Thyroid gland (tissue), 4 donors: ENCODE measurements around the gene DOP1B. TPM values are rescaled to one million over a fixed set of nuclear protein-coding genes. Genes with fewer than 3 reads are reported as not detected.
A peak's percentile ranks its signal among the peaks of the same experiment; 100 is the strongest.
"Not testable (repeated sequence)": the region's sequence is repeated elsewhere in the genome, so short reads cannot be mapped to it uniquely, and the experiment has no call there.

ENCODE experiments used
- DNase-seq, 2 donors: peaks; one replicate each; pipeline ENCODE4 v3.0.0-alpha.2; 2019
- H3K27ac ChIP-seq, 3 donors: fragments of 200-600 bp; sonication (generic); 1 replicate in 2 of 3; 2 replicates in 1 of 3; pipeline ENCODE4 v1.5.1; 2016 to 2019; ENCODE audit warnings: mild to moderate bottlenecking in 1 of 3, moderate library complexity in 1 of 3
- H3K27me3 ChIP-seq: fragments of 200-600 bp; sonication (generic); one replicate; pipeline ENCODE4 v1.5.1; 2019
- H3K36me3 ChIP-seq, 2 donors: fragments of 200-600 bp; sonication (generic); one replicate each; pipeline ENCODE4 v1.5.1; 2016 to 2019
- H3K4me1 ChIP-seq, 2 donors: fragments of 200-600 bp; sonication (generic); one replicate each; pipeline ENCODE4 v1.5.1; 2017 to 2019
- H3K4me3 ChIP-seq, 3 donors: fragments of 200-600 bp; sonication (generic); replicated peaks in 1 of 3; 1 replicate in 2 of 3; 2 replicates in 1 of 3; pipeline ENCODE4 v1.5.1; 2016; ENCODE audit warnings: mild to moderate bottlenecking in 1 of 3
- H3K9me3 ChIP-seq: fragments of 200-600 bp; sonication (generic); one replicate; pipeline ENCODE4 v1.5.1; 2017
- POLR2A ChIP-seq, 2 donors: fragments of 450-650 bp; IDR thresholded peaks; one replicate each; pipeline ENCODE4 v1.6.1; 2017; ENCODE audit warnings: antibody characterized with exemption in 2 of 2, mild to moderate bottlenecking in 2 of 2, moderate library complexity in 1 of 2
- WGBS, 2 donors: methylation state at CpG; one replicate each; pipeline ENCODE4 v1.1.5; 2017; 5-methylcytosine and 5-hydroxymethylcytosine counted together
- intact Hi-C: fragments of 100-400 bp; cut with DNase I; formaldehyde crosslinking; loops from one replicate; pipeline ENCODE4 v1.15.1; 2023
- total RNA-seq, 4 donors: library from RNA; depleted of rRNA; stranded (reverse); fragments of >200 nt; gene quantifications; one replicate each; pipeline ENCODE4 v1.2.3, GENCODE V29; 2016
- TF ChIP-seq, protein P1 (sequence below), 6 experiments: fragments of 200-600 bp in 3 of 6; fragments of 450-650 bp in 3 of 6; sonication (generic) in 3 of 6; IDR thresholded peaks; one replicate each; pipeline ENCODE4 v1.5.1; 2016 to 2019; ENCODE audit warnings: antibody characterized with exemption in 6 of 6, mild to moderate bottlenecking in 2 of 6, inconsistent platforms in 1 of 6, moderate library complexity in 1 of 6

The DOP1B gene
- total RNA-seq, 4 donors from 2014 or later: 15.9 to 28.1 (median 20.4) TPM

DNA sequence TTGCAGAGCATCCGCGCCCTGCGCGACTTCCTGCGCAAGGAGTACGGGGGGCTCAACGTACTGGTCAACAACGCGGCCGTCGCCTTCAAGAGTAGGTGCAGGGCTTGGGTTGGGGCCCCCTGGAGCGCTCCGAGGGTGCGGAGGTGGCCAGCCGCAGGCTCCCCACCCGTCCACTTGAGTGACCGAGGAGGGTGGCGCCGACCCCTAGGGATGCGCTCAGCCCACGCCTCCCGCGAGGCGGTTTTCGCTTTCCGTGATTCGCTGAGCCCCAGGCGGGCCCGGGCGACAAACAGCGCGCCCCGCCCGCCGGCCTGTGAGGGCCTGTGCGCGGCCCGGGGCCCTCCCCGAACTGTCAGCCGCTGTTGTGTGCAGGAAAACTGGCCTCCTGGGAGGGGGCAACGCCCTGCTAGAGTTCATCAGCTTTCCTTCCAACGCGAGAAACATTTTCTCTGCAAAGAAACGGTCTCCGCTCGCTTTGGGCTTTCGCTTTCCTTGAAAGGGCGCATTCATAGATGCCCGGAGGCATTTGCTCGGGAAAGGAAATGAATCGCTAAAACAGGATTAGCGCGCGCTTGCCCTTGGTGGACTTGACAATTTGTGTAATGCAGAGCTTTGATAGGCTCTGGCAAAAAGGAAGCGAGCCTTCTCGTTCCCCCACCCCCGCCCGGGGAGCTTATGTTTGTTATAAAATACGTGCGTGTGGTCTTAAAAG, 21.1 kb upstream of the DOP1B start:
- TF ChIP-seq, protein P1, sequence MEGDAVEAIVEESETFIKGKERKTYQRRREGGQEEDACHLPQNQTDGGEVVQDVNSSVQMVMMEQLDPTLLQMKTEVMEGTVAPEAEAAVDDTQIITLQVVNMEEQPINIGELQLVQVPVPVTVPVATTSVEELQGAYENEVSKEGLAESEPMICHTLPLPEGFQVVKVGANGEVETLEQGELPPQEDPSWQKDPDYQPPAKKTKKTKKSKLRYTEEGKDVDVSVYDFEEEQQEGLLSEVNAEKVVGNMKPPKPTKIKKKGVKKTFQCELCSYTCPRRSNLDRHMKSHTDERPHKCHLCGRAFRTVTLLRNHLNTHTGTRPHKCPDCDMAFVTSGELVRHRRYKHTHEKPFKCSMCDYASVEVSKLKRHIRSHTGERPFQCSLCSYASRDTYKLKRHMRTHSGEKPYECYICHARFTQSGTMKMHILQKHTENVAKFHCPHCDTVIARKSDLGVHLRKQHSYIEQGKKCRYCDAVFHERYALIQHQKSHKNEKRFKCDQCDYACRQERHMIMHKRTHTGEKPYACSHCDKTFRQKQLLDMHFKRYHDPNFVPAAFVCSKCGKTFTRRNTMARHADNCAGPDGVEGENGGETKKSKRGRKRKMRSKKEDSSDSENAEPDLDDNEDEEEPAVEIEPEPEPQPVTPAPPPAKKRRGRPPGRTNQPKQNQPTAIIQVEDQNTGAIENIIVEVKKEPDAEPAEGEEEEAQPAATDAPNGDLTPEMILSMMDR (IDR thresholded peaks at IDR 0.05): no peak
- no peak for TF ChIP-seq POLR2A (IDR thresholded peaks at IDR 0.05)
- Histone ChIP-seq H3K4me1 (peaks cover 5 to 8% of the 10 kb centered on the region in 2 donors), H3K36me3 (no peaks in the 10 kb centered on the region), H3K27me3 (no peaks in the 10 kb centered on the region), H3K9me3 (no peaks in the 10 kb centered on the region), H3K4me3 (peak overlapping the region; percentile 48 to 57 (median 57)), H3K27ac (peak overlapping the region; percentile 59 to 81 (median 61))
- DNase-seq: peak; percentile 48 to 54
- WGBS, 2 donors: 0 to 1% methylated on average over 21 to 41 of the region's 60 CpGs
- intact Hi-C loops: no loop called here

DNA sequence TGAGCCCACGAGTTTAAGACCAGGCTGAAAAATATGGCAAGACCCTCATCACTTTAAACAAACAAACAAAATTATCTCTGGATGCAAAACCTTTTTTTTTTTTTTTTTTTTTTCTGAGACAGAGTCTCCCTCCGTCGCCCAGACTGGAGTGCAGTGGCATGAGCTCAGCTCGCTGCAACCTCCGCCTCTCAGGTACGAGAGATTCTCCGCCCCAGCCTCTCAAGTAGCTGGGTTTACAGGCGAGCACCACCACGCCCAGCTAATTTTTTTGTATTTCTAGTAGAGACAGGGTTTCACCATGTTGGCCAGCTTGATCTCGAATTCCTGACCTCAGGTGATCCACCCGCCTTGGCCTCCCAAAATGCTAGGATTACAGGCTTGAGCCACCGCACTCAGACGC, 16.8 kb upstream of the DOP1B start:
- 95% methylated on average over 13 of the region's 13 CpGs for WGBS, 2 donors
- not testable (repeated sequence) for DNase-seq, H3K9me3 ChIP-seq, H3K27ac ChIP-seq, H3K4me1 ChIP-seq, H3K27me3 ChIP-seq, H3K4me3 ChIP-seq, H3K36me3 ChIP-seq
- intact Hi-C loops: loop anchor here (10.0 kb wide), 1 partner anchor 185 kb away; the partner anchor contains the start of gene MORC3

DNA sequence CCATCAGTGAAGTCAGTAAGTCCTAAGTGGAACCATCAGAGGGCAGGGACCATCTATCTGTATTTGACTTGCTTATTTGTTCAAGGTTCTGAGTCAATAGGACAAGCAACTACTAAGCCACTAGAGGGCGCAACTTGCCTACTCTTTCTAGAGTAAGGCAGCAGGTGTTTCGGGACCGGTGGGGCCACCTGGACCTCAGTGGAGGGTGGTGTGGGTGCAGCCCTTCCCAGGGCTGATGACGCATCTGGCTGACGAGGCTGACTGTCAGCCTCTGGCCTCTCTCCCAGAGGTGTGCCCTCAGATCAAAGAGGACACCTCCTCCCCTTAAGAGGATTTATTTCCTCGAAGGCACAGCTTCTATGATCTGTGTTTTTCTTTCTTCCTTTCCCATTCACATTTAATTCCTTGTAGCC, 15.1 kb upstream of the DOP1B start:
- DNase-seq: peak; percentile 93
- intact Hi-C loops: loop anchor here (10.0 kb wide), 1 partner anchor 183 kb away; the partner anchor contains the start of gene MORC3
- 3 to 17% methylated on average over 4 to 6 of the region's 6 CpGs for WGBS, 2 donors

DNA sequence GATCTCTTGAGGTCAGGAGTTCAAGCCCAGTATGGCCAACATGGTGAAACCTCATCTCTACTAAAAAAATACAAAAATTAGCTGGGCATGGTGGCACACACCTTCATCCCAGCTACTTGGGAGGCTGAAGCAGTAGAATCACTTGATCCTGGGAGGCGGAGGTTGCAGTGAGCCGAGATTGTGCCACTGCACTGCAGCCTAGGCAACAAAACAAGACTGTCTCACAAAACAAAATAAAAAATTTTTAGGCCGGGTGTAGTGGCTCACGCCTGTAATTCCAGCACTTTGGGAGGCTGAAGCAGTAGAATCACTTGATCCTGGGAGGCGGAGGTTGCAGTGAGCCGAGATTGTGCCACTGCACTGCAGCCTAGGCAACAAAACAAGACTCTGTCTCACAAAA, 12.4 kb upstream of the DOP1B start:
- H3K4me3 ChIP-seq, H3K27me3 ChIP-seq, H3K36me3 ChIP-seq, H3K4me1 ChIP-seq, H3K27ac ChIP-seq, DNase-seq, H3K9me3 ChIP-seq: not testable (repeated sequence)
- intact Hi-C loops: loop anchor here (10.0 kb wide), 1 partner anchor 181 kb away; the partner anchor contains the start of gene MORC3
- WGBS, 2 donors: 69 to 72% methylated on average over 6 of the region's 6 CpGs

More for the DNA sequence above, 15.1 kb upstream of the DOP1B start:
- Histone ChIP-seq H3K27me3 (no peaks in the 10 kb centered on the region), H3K27ac (no peak overlapping the region), H3K9me3 (no peaks in the 10 kb centered on the region), H3K36me3 (no peaks in the 10 kb centered on the region), H3K4me1 (no peaks in the 10 kb centered on the region), H3K4me3 (no peak overlapping the region)
- TF ChIP-seq, protein P1 (IDR thresholded peaks at IDR 0.05): peak; percentile 55 to 95 (median 87)
- no peak for TF ChIP-seq POLR2A (IDR thresholded peaks at IDR 0.05)

DNA sequence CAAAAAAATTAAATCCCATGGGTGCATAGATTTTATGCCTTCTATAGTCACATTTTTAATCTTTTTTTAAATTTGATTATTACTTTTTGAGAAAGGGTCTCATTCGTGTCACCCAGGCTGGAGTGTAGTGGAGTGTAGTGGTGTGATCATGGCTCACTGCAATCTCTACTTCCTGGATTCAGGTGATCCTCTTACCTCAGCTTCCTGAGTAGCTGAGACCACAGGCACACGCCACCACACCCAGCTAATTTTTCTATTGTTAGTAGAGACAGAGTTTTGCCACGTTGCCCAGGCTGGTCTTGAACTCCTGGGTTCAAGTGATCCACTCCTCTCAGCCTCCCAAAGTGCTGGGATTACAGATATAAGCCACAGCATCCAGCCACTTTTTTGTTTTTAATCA, 11.4 kb upstream of the DOP1B start:
- Histone ChIP-seq H3K27me3 (no peaks in the 10 kb centered on the region), H3K36me3 (no peaks in the 10 kb centered on the region), H3K4me1 (peaks cover 3 to 6% of the 10 kb centered on the region in 2 donors), H3K4me3 (no peak overlapping the region), H3K9me3 (no peaks in the 10 kb centered on the region), H3K27ac (no peak overlapping the region)
- TF ChIP-seq, protein P1 (IDR thresholded peaks at IDR 0.05): no peak
- no peak for TF ChIP-seq POLR2A (IDR thresholded peaks at IDR 0.05)
- no peak for DNase-seq
- intact Hi-C loops: loop anchor here (10.0 kb wide), 1 partner anchor 180 kb away; the partner anchor contains the start of gene MORC3
- WGBS, 2 donors: 87 to 92% methylated on average over 3 of the region's 3 CpGs

DNA sequence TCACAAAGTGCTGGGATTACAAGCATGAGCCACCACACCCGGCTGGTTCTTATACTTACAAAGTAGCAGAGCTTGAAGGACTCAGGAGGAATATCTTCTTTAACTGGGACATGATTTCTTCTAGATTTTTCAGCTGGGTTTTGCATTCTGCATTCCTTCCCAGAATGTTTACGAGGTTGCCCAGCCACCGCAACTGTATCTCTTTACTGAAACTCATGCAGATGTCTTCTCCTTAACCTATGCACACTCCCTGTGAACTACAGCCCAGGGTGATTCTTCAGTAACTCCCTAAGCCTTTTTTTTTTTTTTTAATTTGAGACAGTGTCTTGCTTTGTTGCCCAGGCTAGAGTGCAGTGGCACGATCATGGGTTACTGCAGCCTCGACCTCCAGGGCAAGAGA, 8.7 kb upstream of the DOP1B start:
- H3K27me3 ChIP-seq: no peaks in the 10 kb centered on the region
- DNase-seq: no peak
- H3K27ac ChIP-seq: no peak overlapping the region
- H3K4me3 ChIP-seq: no peak overlapping the region
- intact Hi-C loops: loop anchor here (2.0 to 10.0 kb wide), 2 partner anchors 59 to 177 kb away; partner anchors contain the start of gene MORC3
- H3K4me1 ChIP-seq: peaks cover 7 to 12% of the 10 kb centered on the region in 2 donors
- no peaks in the 10 kb centered on the region for H3K36me3 ChIP-seq
- WGBS, 2 donors: 91 to 93% methylated on average over 5 of the region's 5 CpGs
- no peaks in the 10 kb centered on the region for H3K9me3 ChIP-seq
- no peak for TF ChIP-seq POLR2A (IDR thresholded peaks at IDR 0.05)
- TF ChIP-seq, protein P1 (IDR thresholded peaks at IDR 0.05): no peak
